T follicular helper cell (primary cell): ENCODE measurements around the gene CTSW.
A peak's percentile ranks its signal among the peaks of the same experiment; 100 is the strongest.

Experiments used
- DNase-seq: peaks from one replicate; pipeline ENCODE4 v3.0.0-alpha.2; 2020; ENCODE audit warnings: low read depth

Gene CTSW

DNA sequence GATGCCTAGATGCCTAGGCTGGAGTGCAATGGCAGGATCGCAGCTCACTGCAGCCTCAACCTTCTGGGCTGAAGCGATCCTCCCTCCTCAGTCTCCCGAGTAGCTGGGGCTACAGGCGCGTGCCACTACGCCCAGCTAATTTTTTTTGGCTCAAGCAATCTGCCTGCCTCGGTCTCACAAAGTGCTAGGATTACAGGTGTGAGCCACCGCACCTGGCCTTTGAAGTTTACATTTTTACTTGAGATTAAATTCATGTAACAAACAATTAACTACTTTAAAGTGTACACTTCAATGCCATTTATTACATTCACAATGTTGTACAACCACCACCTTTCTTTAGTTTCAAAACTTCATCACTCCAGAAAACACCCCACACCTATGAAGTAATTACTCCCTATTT is 24.1 kb downstream of the CTSW start:
- no peak for DNase-seq

GRCh38 chr11:65906602-65907001 is 27.0 kb downstream of the CTSW start:
- no peak for DNase-seq

- no peak for DNase-seq
Observed at GRCh38 chr11:65907878-65908277, 28.2 kb downstream of the CTSW start.

GRCh38 chr11:65911682-65912568 is 32.3 kb downstream of the CTSW start:
- no peak for DNase-seq

GRCh38 chr11:65912845-65913244 is 33.2 kb downstream of the CTSW start:
- DNase-seq = no peak

DNA sequence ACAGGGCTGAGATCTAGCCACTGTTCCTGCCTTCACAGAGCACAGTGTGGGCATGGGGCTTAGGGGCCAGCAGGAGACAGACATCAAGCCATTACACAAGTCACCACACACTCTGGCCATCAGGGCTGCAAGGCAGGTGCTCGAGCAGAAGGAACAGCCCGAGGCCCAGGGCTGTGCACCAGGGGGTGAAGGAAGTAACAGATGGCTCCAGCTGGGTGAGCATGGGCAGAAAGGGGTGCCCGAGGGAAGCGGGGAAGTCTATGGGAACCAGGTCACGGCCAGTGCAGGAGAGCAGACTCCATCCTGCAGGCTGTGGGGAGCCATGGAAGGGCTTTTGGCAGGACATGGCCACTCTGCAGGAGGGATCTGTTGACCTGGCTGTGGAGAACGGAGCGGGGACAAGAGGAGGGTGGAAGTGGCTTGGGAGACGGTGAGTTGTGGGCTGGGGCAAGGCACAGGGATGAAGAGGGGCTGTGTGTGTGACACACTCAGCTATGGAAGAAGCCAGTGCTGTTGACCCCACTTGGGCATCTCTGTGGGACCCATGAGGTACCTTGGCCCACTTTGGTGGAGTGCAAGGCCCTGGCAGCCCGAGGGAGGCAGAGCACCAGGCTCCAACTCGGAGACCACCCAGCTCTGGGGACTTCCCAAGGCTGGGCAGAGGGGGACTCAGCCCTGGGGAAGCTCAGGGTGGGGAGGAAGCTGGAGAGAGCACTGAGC is 35.6 kb downstream of the CTSW start:
- no peak for DNase-seq

DNA sequence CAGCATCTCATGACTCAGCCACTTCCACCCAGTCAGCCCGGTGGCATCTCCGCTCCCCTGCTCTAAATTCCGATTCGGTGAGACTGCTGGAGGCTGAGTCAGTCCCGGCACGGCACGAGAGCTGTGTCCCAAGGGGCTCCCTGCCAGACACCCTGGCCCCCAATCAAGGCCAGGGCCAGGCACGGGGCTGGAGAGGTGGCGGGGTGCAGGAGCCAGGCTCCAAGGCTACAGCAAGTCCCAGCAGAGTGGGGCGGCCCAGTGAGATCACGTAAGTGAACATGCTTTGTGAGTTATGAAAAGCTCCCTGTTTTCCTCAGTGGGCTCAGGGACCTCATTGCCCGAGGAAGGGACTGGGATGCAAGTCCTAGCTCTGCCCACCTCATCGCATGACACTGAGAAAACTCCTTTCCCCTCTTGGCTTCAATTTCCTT is 36.2 kb downstream of the CTSW start:
- DNase-seq = no peak

GRCh38 chr11:65916391-65916790 is 36.8 kb downstream of the CTSW start:
- DNase-seq = no peak

GRCh38 chr11:65917077-65917433 is 37.4 kb downstream of the CTSW start:
- DNase-seq = no peak

DNA sequence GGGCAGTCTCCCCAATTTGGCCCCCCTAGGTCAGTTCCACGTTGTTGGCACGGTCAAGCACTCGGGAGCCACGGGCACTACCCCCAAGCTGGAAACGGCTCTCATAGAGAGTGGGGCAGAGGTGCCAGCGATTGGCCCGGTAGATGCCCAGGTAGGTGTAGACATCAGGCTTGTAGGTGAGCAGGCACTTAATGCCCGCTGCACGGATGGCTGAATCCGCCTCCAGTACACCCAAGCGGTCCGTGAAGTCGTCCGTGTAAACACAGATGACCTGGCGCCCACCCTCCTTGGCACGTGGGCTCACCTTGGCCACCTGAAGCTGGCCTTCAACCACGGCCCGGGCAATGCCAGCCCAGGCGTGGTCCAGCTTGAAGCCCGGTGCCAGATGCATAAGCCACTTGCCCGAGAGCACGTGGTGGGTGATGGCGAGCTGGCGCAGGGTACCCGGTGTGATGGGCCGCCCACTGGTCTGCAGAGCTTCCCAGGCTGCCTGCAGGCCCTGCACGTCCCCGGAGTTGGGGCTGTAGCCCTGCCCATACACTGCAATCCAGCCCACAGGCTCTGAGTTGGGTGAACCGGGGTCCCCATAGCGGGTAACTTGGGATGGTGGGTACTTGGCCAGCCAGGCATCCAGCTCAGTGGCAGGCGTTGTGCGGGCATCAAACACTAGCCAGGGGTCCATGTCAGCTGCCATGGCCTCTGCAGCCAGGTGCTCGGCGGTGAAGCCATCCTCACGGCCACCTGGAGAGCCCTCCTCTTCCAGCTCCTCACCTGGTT is 38.0 kb downstream of the CTSW start:
- no peak for DNase-seq

DNA sequence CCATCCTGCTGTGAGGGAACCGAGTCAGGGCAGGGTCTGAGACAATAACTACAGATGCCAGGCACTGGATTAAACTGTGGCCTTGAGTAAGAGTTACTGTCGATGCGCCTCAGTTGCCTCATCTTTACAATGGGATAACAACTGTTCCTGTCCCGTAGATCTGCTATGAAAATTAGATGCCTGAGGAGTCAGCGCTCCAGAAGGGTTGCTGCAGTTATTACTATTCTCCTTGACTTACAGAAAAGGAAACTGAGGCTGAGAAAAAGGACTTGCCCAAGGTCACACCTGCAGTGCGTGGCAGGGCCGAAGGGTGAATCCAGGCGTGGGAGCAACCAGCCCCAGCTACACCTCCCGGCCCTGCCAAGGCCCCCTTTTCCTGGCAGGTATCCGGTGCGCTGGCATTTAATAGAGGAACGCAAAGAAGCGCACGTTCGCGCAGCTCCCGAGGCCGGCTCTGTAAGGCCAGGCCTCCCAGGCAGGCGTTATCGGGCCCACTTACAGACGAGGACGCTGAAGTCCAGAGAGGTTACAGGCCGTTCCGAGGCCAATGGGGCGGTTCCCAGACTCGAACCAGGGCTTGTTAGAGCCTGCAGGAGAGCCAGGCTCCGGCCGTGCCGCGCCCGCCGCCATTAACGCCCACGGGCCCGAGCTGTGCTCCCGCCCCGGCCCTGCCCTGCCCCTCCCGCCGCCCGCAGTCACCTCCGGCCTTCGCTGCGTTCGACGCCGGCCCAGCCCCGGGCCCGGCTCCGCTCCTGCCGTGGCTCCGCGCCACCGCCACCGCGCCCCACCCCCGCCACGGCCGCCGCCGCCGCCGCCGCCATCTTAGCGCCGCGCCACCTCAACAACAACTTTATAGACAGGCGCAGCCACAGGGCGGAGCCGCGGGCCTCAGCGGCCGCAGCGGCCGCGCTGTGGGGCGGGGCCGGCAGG is 38.8 kb downstream of the CTSW start, which contains the start of gene C11orf68:
Gene C11orf68, minus strand, starts transcription at position 852 of the 930 bp plus-strand sequence. Its CDS starts 31 bp downstream, at position 821.
- DNase-seq = no peak

DNA sequence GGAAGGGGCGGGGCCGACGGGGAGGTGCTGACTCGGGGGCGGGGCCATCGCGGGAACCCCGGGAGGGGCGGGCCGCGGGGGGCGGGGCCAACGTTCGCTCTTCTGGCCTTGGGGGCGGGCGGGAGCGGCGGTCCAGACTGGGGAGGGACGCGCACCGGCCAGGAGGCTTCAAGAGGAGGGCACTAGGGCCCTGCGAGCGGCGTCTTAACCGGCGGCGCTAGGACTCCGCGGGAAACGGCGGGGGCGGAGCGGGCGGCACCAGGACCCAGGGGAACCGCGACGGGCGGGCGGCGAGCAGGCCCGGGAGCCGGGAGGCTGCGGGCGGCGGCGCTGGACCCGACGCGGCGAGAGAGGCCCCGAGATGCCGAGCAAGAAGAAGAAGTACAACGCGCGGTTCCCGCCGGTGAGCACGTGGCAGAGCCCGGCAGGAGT is 39.5 kb downstream of the CTSW start, which contains the start of gene DRAP1:
Gene DRAP1, plus strand, starts transcription at position 286 of the 432 bp plus-strand sequence. Its CDS starts 76 bp downstream, at position 362.
- peak; percentile 99 for DNase-seq

DNA sequence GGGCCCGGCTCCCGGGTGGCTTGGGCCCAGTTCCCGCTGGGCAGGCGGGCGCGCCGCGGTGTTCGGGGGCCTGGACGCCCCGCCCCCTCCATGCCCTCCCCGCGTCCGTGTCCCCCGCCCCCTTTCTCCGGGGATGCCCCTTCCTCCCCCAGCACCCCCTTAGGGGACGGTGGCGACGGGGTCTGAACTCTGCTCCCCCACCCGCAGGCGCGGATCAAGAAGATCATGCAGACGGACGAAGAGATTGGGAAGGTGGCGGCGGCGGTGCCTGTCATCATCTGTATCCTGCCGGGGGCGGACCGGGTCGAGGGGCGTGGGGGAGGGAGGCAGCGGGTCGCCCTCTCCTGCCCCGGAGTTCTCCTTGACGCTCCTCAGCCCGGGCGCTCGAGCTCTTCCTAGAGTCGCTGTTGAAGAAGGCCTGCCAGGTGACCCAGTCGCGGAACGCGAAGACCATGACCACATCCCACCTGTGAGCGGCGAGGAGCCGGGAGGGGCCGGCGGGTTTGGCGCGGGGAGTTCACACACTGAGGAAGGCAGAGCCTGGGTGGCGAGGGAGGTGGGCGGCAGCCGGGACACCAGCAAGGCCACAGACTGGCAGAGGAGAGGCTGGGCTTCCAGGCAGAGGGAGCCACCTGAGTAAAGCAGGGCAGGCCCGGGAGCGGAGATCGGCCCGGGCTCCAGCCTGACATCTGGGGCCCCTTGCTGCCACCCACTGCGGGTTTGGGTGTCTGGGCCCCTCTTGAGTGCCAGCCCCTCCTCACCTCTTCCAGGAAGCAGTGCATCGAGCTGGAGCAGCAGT is 40.1 kb downstream of the CTSW start:
- DNase-seq = peak; percentile 44

DNA sequence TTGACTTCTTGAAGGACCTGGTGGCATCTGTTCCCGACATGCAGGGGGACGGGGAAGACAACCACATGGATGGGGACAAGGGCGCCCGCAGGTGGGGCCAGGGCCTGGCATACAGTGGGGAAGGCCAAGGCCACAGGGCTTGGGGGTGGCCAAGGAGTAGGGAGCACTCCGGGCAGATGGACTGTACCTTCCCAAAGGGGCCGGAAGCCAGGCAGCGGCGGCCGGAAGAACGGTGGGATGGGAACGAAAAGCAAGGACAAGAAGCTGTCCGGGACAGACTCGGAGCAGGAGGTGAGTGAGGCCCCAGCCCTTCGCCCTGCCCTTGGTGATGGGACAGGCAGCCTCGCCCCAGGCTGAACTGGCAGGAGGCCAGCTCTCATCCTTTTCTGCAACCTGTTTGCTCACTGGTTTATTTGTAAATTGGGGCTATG is 40.8 kb downstream of the CTSW start:
- DNase-seq = no peak

DNA sequence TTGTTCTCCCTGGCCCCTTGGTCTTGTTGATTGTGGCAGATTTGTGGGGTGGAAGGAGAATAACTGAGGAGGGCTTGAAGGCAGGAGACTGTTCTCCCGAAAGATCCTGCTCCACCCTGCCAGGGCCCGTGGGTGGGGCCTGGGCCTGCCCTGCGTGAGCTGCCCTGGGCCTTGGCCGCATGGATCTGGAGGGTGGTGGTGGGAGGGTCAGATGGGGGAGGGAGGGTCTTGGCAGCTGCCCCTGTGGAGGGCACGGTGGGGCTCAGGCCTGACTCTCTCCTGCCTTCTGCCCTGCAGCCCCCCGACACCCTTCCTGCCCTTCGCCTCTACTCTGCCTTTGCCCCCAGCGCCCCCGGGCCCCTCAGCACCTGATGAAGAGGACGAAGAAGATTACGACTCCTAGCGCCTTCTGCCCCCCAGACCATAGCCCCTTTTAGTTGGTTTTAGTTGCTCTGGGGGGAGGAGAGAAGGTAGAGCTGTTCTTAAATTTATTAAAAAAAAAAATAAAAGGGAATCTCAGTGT is 41.5 kb downstream of the CTSW start:
- no peak for DNase-seq

GRCh38 chr11:65921876-65922275 is 42.2 kb downstream of the CTSW start:
- DNase-seq = no peak

- no peak for DNase-seq
Observed at GRCh38 chr11:65922565-65922964, 42.9 kb downstream of the CTSW start.

DNA sequence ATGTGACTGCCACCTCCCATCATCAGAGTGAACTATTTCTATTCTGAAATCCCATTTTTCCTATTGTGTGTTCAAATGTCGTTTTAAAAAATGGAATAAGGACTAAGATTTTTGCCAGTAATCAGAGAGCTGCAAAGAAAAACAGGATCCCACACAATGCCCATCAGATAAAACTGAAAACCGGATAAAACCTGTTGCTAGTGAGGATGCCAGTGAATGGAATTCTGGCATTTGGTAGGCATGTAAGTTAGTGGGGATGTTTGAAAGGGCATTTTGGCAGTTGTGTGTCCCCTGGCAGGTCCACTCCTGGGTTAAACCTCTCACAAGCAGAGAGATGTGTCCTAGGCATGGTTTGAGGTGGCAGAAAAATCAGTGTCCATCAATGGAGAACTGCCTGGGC is 45.8 kb downstream of the CTSW start:
- DNase-seq = no peak

- peak; percentile 65 for DNase-seq
Observed at GRCh38 chr11:65927904-65928397, 48.3 kb downstream of the CTSW start.

- DNase-seq = no peak
Observed at GRCh38 chr11:65928667-65929066, 49.0 kb downstream of the CTSW start.
